ENCODE data around the gene TYK2. TPM values are rescaled to one million over a fixed set of nuclear protein-coding genes. Genes with fewer than 3 reads are reported as not detected.
A peak's percentile ranks its signal among the peaks of the same experiment; 100 is the strongest.

TYK2 gene
- total and polyA plus RNA-seq, 2 of the 13 experiments (the other 11 are each of a cell fraction or from before 2014, with no cell fraction given), result 38.8 to 60.1 TPM

DNA sequence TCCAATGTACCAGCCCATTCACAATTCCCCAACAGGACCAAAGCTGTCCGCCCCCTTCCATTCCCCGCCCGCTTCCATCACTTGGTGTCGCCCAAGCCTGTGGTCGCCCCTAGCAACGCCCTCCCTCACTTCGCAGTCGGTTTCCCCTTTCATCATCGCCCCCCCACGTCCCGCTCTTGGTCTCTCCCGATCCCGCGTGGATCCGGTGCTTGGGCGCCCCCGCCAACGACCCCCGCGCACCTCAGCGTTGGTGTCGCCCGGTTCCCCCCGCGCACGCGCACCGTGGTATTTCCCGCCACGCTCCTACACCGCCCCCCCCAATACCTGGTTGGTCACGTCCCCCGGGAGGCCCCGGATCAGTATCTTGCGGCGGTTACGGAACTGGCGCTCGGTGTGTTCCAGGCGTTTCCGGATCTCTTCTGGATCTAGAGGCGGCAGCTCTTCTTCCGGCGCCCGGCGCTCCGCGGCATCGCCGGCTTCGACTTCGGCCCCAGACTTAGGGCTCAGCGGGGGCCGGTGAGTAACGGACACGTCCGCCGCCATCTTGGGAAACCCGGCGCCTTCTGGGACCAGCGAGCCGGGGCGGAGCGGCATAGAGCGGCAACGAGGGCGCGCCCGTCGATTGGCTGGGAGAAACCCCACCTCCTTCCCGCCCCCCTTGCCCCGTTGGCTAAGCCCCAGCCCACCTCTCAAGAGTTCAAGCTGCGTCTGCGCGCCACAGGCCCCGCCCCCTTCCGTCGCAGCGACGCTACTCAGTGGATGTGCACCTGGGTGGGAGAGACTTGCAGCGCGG is 47.2 kb downstream of the TYK2 start, which contains the start of gene RAVER1 (continued):
- TF ChIP-seq, protein P1, sequence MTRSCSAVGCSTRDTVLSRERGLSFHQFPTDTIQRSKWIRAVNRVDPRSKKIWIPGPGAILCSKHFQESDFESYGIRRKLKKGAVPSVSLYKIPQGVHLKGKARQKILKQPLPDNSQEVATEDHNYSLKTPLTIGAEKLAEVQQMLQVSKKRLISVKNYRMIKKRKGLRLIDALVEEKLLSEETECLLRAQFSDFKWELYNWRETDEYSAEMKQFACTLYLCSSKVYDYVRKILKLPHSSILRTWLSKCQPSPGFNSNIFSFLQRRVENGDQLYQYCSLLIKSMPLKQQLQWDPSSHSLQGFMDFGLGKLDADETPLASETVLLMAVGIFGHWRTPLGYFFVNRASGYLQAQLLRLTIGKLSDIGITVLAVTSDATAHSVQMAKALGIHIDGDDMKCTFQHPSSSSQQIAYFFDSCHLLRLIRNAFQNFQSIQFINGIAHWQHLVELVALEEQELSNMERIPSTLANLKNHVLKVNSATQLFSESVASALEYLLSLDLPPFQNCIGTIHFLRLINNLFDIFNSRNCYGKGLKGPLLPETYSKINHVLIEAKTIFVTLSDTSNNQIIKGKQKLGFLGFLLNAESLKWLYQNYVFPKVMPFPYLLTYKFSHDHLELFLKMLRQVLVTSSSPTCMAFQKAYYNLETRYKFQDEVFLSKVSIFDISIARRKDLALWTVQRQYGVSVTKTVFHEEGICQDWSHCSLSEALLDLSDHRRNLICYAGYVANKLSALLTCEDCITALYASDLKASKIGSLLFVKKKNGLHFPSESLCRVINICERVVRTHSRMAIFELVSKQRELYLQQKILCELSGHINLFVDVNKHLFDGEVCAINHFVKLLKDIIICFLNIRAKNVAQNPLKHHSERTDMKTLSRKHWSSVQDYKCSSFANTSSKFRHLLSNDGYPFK (CRISPR knock-in tag; IDR thresholded peaks at IDR 0.05; ENCODE audit: borderline replicate concordance), result peak; percentile 94
- TF ChIP-seq RFXANK (CRISPR knock-in tag; IDR thresholded peaks at IDR 0.05) (0 out of 2 replicates have a peak, but pooled peaks have one; percentile 40), ZZZ3 (CRISPR knock-in tag; IDR thresholded peaks at IDR 0.05; ENCODE audit: borderline replicate concordance) (no peak), POLR2G (IDR thresholded peaks at IDR 0.05; ENCODE audit: low read depth, low read length) (peak; percentile 90), TRIM22 (IDR thresholded peaks at IDR 0.05) (no peak), GATAD1 (CRISPR knock-in tag; IDR thresholded peaks at IDR 0.05) (peak; percentile 92), ZNF567 (CRISPR knock-in tag; IDR thresholded peaks at IDR 0.05; ENCODE audit: borderline replicate concordance) (0 out of 2 replicates have a peak, but pooled peaks have one; percentile 6), NFYB (CRISPR knock-in tag; IDR thresholded peaks at IDR 0.05) (peak; percentile 78), ZNF513 (CRISPR knock-in tag; conservative IDR thresholded peaks at IDR 0.05) (0 out of 2 replicates have a peak, but pooled peaks have one; percentile 28), PITX1 (CRISPR knock-in tag; IDR thresholded peaks at IDR 0.05) (no peak; the same call in 1 of the 2 replicates), ZNF740 (CRISPR knock-in tag; IDR thresholded peaks at IDR 0.05) (peak; percentile 98), ZBTB21 (CRISPR knock-in tag; IDR thresholded peaks at IDR 0.05) (no peak), ZNF563 (CRISPR knock-in tag; IDR thresholded peaks at IDR 0.05) (peak; percentile 21; the same call in 1 of the 2 replicates), SP2 (CRISPR knock-in tag; IDR thresholded peaks at IDR 0.05) (peak; percentile 60; the same call in 1 of the 2 replicates), YEATS4 (CRISPR knock-in tag; IDR thresholded peaks at IDR 0.05; ENCODE audit: borderline replicate concordance) (peak; percentile 73), ZNF570 (CRISPR knock-in tag; IDR thresholded peaks at IDR 0.05; ENCODE audit: borderline replicate concordance) (no peak)
- TF ChIP-seq, protein P2, sequence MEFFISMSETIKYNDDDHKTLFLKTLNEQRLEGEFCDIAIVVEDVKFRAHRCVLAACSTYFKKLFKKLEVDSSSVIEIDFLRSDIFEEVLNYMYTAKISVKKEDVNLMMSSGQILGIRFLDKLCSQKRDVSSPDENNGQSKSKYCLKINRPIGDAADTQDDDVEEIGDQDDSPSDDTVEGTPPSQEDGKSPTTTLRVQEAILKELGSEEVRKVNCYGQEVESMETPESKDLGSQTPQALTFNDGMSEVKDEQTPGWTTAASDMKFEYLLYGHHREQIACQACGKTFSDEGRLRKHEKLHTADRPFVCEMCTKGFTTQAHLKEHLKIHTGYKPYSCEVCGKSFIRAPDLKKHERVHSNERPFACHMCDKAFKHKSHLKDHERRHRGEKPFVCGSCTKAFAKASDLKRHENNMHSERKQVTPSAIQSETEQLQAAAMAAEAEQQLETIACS (CRISPR knock-in tag; IDR thresholded peaks at IDR 0.05), result peak; percentile 60
- TF ChIP-seq, protein P3, sequence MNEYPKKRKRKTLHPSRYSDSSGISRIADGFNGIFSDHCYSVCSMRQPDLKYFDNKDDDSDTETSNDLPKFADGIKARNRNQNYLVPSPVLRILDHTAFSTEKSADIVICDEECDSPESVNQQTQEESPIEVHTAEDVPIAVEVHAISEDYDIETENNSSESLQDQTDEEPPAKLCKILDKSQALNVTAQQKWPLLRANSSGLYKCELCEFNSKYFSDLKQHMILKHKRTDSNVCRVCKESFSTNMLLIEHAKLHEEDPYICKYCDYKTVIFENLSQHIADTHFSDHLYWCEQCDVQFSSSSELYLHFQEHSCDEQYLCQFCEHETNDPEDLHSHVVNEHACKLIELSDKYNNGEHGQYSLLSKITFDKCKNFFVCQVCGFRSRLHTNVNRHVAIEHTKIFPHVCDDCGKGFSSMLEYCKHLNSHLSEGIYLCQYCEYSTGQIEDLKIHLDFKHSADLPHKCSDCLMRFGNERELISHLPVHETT (CRISPR knock-in tag; conservative IDR thresholded peaks at IDR 0.05), result peak; percentile 62; the same call in 1 of the 2 replicates
